Heart left ventricle (tissue), 16 donors: Measurements from ENCODE around the gene ZBTB18. TPM values are rescaled to one million over a fixed set of nuclear protein-coding genes. Genes with fewer than 3 reads are reported as not detected.
"Not testable (repeated sequence)": the region's sequence is repeated elsewhere in the genome, so short reads cannot be mapped to it uniquely, and the experiment has no call there.

Experiments used
- ATAC-seq, 4 donors: fragments of 200-7000 bp; cut with Tn5 transposase; one replicate each; pipeline ENCODE4 v1.9.1; 2020 to 2022; ENCODE audit warnings: moderate library complexity in 4 of 4, mild to moderate bottlenecking in 3 of 4, moderate number of reproducible peaks in 1 of 4
- DNase-seq, 5 donors: peaks; one replicate each; pipeline ENCODE4 v3.0.0-alpha.2; 2020
- H3K27ac ChIP-seq, 12 donors: fragments of 200-600 bp; sonication (generic) in 4 of 12; one replicate each; pipeline versions ENCODE4 v1.5.0 to v1.8.0; 2016 to 2022; ENCODE audit warnings: mild to moderate bottlenecking in 2 of 12
- H3K27me3 ChIP-seq, 9 donors: fragments of 200-600 bp; sonication (generic) in 2 of 9; one replicate each; pipeline versions ENCODE4 v1.5.1 to v1.8.0; 2016 to 2022; ENCODE audit warnings: mild to moderate bottlenecking in 3 of 9
- H3K36me3 ChIP-seq, 9 donors: fragments of 200-600 bp; sonication (generic) in 2 of 9; one replicate each; pipeline versions ENCODE4 v1.5.0 to v1.8.0; 2018 to 2022; ENCODE audit warnings: mild to moderate bottlenecking in 2 of 9
- H3K4me1 ChIP-seq, 12 donors: fragments of 200-600 bp; sonication (generic) in 4 of 12; one replicate each; pipeline versions ENCODE4 v1.5.0 to v1.8.0; 2016 to 2022; ENCODE audit warnings: mild to moderate bottlenecking in 3 of 12
- H3K4me3 ChIP-seq, 12 donors: fragments of 200-600 bp; sonication (generic) in 4 of 12; one replicate each; pipeline versions ENCODE4 v1.5.0 to v1.8.0; 2017 to 2022; ENCODE audit warnings: mild to moderate bottlenecking in 9 of 12, moderate library complexity in 4 of 12
- H3K9me3 ChIP-seq, 12 donors: fragments of 200-600 bp; sonication (generic) in 4 of 12; one replicate each; pipeline versions ENCODE4 v1.5.0 to v1.8.0; 2016 to 2022; ENCODE audit warnings: mild to moderate bottlenecking in 1 of 12
- POLR2A ChIP-seq, 2 donors: fragments of 450-650 bp; IDR thresholded peaks; one replicate each; pipeline ENCODE4 v1.6.1; 2017; ENCODE audit warnings: antibody characterized with exemption in 2 of 2, mild to moderate bottlenecking in 2 of 2, moderate library complexity in 2 of 2
- WGBS, 4 donors: extraction: QIAGEN DNeasy Blood & Tissue Kit in 2 of 4; methylation state at CpG; one replicate each; pipeline versions ENCODE4 v1.1.5 to v1.1.7; 2013 to 2018; 5-methylcytosine and 5-hydroxymethylcytosine counted together
- intact Hi-C, 10 donors: fragments of 100-400 bp; cut with DNase I; formaldehyde crosslinking; loops; one replicate each; pipeline versions ENCODE4 v1.11.1 to v1.14.2; 2022
- polyA plus RNA-seq, 2 donors: library from polyadenylated mRNA; stranded (reverse); fragments of 200-250 nt; gene quantifications; one replicate each; pipeline ENCODE4 v1.2.3, GENCODE V29; 2013
- total RNA-seq, 9 donors: library from RNA; depleted of rRNA in 2 of 9; stranded (reverse); fragments of >200 nt in 2 of 9; fragmentation: NEBNext Ultra II Directional in 3 of 9; extraction: Animal tissue kit (Norgen Biotek cat#: 25700) in 3 of 9; gene quantifications; one replicate each; pipeline versions ENCODE4 v1.1.0 to v1.2.4, GENCODE V29; 2016 to 2023
- TF ChIP-seq, protein P1 (sequence below), 12 donors: fragments of 200-600 bp; sonication (generic) in 4 of 12; IDR thresholded peaks; one replicate each; pipeline versions ENCODE4 v1.5.0 to v1.8.0; 2018 to 2022; ENCODE audit warnings: antibody characterized with exemption in 12 of 12, mild to moderate bottlenecking in 5 of 12
- donor health status: ischemic (EF 13 %, LVEDD 7.1; RV severe dilation, severe dysfunction).
- donor health status: healthy with polysubstance abuse.
- donor health status: DM: no; HTN: yes; CAD: no.
- donor health status: DM: no; HTN: no; CAD: no.
- donor health status: ischemic (EF 25% LVEDD 6.9; RV normal size, moderate dysfunction).
- donor health status: ischemic (EF 25% LVEDD 5.7; RV mildly dilated, moderate dysfunction).
- donor health status: healthy.
- donor health status: DM: yes; HTN: yes; CAD: no.
- donor health status: ischemic (EF 35%, LVEDD 5.7; RV mildly dilated, moderate dysfunction).
- donor health status: nonischemic (EF 11% LVEDD 7.7; RV severe dilation, severe dysfunction).
- donor health status: DM: yes; HTN: yes; CAD: no.
- donor health status: PGD.
- donor health status: ischemic (EF 29% LVEDD 5.4; RV normal size, mild dysfunction).
- donor health status: nonischemic (EF 23%, LVEDD 6.1; RV moderate dilation, normal function).

Gene ZBTB18
- total and polyA plus RNA-seq, 11 donors, result 12.5 to 29.2 (median 22.5) TPM

DNA sequence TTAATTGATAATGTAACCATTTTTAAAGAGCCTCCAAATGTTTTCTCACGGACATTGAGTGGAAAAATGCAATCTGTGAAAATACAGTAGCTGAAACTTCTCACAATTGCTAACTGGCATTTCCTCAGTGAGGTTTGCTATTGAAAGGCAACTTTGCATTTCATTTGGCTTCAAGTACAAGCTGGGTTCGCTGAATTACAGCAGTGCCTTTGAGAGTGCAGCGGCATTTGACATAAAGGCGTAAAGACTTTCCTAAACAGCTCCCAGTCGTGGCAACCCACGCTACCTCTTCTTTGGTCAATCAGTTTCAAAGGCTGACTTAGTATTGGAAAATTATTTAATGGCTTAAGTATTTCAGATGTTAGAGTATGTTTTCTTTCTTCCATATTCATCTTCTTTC lies 39.3 kb upstream of the ZBTB18 start:
- intact Hi-C loops, result no loop called here
- no peak for ATAC-seq
- Histone ChIP-seq H3K4me3 (peak overlapping the region in 1 of 12 donors; percentile 34), H3K27me3 (no peaks in the 10 kb centered on the region), H3K27ac (no peak overlapping the region), H3K9me3 (no peaks in the 10 kb centered on the region), H3K4me1 (peaks cover 0 to 19% (median 1%) of the 10 kb centered on the region in 12 donors), H3K36me3 (no peaks in the 10 kb centered on the region)
- no peak for DNase-seq
- TF ChIP-seq, protein P1, sequence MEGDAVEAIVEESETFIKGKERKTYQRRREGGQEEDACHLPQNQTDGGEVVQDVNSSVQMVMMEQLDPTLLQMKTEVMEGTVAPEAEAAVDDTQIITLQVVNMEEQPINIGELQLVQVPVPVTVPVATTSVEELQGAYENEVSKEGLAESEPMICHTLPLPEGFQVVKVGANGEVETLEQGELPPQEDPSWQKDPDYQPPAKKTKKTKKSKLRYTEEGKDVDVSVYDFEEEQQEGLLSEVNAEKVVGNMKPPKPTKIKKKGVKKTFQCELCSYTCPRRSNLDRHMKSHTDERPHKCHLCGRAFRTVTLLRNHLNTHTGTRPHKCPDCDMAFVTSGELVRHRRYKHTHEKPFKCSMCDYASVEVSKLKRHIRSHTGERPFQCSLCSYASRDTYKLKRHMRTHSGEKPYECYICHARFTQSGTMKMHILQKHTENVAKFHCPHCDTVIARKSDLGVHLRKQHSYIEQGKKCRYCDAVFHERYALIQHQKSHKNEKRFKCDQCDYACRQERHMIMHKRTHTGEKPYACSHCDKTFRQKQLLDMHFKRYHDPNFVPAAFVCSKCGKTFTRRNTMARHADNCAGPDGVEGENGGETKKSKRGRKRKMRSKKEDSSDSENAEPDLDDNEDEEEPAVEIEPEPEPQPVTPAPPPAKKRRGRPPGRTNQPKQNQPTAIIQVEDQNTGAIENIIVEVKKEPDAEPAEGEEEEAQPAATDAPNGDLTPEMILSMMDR (IDR thresholded peaks at IDR 0.05), result no peak
- TF ChIP-seq POLR2A (IDR thresholded peaks at IDR 0.05), result no peak
- WGBS, 4 donors, result 59 to 66% (median 63%) methylated on average over 6 of the region's 6 CpGs

DNA sequence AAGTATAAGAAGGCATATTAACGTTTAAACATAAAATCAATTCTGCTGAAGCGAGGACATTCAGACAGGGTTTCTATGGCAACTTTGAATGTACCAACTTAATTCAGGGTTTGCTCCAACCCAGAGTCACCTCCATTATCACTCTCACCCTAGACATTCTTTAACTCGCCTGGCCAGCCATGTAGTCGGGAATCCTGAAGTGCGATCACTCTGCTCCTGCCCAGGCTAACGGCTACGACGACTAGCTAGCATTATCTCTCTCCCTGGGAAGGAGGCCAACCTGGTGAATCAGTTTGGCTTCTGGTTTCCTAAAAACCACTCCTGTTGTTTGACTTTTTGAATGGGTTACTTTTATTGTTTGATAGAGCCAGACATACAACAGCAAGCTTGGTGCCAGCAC lies 38.9 kb upstream of the ZBTB18 start:
- H3K4me3 ChIP-seq, result peak overlapping the region in 4 of 12 donors; percentile 7 to 34 (median 17)
- DNase-seq (peak in 1 of 5 donors; percentile 44), ATAC-seq (peak in 3 of 4 donors; percentile 34 to 65 (median 64))
- intact Hi-C loops, result no loop called here
- H3K4me1 ChIP-seq, result peaks cover 0 to 19% (median 1%) of the 10 kb centered on the region in 12 donors
- H3K9me3 ChIP-seq, result no peaks in the 10 kb centered on the region
- H3K36me3 ChIP-seq, result no peaks in the 10 kb centered on the region
- no peak for TF ChIP-seq POLR2A (IDR thresholded peaks at IDR 0.05)
- TF ChIP-seq, protein P1 (IDR thresholded peaks at IDR 0.05), result no peak
- H3K27ac ChIP-seq, result no peak overlapping the region
- WGBS, 4 donors, result 45 to 51% (median 47%) methylated on average over 8 of the region's 8 CpGs
- H3K27me3 ChIP-seq, result no peaks in the 10 kb centered on the region

DNA sequence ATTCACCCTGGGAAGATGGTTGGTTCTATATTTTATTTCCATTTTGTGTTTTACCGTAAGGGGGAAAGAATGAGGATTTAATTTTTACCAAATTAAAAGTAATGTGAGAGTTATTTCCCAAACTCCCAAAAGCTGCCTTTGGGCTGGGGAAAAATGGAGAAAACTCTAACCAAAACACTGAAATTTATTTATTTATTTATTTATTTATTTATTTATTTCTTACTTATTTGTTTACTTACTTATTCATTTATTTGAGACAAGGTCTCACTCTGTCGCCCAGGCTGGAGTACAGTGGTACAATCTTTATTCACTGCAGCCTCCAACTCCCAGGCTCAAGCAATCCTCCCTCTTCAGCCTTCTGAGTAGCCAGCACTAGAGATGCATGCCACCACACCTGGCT lies 38.0 kb upstream of the ZBTB18 start:
- ATAC-seq, result no peak
- no peak for TF ChIP-seq POLR2A (IDR thresholded peaks at IDR 0.05)
- TF ChIP-seq, protein P1 (IDR thresholded peaks at IDR 0.05), result no peak
- Histone ChIP-seq H3K36me3 (no peaks in the 10 kb centered on the region), H3K27ac (no peak overlapping the region), H3K9me3 (no peaks in the 10 kb centered on the region), H3K27me3 (no peaks in the 10 kb centered on the region), H3K4me1 (peaks cover 0 to 19% (median 1%) of the 10 kb centered on the region in 12 donors), H3K4me3 (no peak overlapping the region)
- WGBS, 4 donors, result 97 to 99% (median 99%) methylated on average over 2 of the region's 2 CpGs
- intact Hi-C loops, result no loop called here
- DNase-seq, result no peak

DNA sequence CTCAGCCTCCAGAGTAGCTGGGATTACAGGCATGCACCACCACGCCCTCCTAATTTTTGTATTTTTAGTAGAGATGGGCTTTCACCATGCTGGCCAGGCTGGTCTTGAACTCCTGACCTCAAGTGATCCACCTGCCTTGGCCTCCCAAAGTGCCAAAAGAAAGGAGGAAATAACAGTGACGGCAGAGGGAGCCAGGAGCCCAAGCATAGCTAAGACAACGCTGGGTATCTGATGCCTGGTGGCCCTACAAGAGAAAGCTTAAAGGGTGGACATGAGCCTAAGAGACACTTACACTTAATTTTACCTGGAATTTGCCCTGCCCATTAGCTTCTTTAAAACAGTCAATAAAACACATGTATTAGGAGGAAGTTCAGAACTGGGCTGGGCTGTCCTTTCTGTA lies 36.2 kb upstream of the ZBTB18 start:
- not testable (repeated sequence) for DNase-seq, H3K4me3 ChIP-seq, H3K27ac ChIP-seq, H3K36me3 ChIP-seq, H3K9me3 ChIP-seq, H3K27me3 ChIP-seq, ATAC-seq
- 31 to 89% (median 72%) methylated on average over 3 of the region's 3 CpGs for WGBS, 4 donors
- intact Hi-C loops, result loop anchor here in 1 of 10 donors (5.0 kb wide), 1 partner anchor 257 kb away; no protein-coding TSS in a partner anchor
- H3K4me1 ChIP-seq, result peaks cover 0 to 19% (median 1%) of the 10 kb centered on the region in 12 donors

DNA sequence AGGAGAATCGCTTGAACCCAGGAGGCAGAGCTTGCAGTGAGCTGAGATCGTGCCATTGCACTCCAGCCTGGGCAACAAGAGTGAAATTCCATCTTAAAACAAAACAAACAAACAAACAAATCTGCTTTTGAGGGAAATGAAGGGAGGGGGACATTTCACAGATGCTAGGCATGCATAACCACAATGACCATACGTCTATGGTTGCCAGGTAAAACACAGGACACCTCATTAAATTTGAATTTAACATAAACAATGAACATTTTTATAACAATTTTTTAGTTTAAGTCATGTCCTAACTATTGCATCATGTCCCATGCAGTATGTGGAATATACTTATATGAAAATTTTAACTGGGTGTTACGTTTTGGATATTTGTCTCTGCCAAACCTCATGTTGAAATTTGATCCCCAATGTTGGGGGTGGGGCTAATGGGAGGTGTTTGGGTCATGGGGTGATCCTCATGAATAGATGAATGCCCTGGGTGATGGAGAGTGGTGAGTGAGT lies 31.0 kb upstream of the ZBTB18 start:
- no peak overlapping the region for H3K27ac ChIP-seq
- no peak overlapping the region for H3K4me3 ChIP-seq
- 63 to 89% (median 69%) methylated on average over 4 of the region's 4 CpGs for WGBS, 4 donors
- intact Hi-C loops, result loop anchor here in 1 of 10 donors (5.0 kb wide), 1 partner anchor 252 kb away; no protein-coding TSS in a partner anchor
- no peaks in the 10 kb centered on the region for H3K9me3 ChIP-seq
- H3K4me1 ChIP-seq, result no peaks in the 10 kb centered on the region
- DNase-seq, result no peak
- no peaks in the 10 kb centered on the region for H3K36me3 ChIP-seq
- no peaks in the 10 kb centered on the region for H3K27me3 ChIP-seq
- ATAC-seq, result no peak
- TF ChIP-seq, protein P1 (IDR thresholded peaks at IDR 0.05), result no peak
- TF ChIP-seq POLR2A (IDR thresholded peaks at IDR 0.05), result no peak
